Neutrophil (primary cell): ENCODE measurements around the gene IQCC.

Experiments used
- H3K27ac ChIP-seq: fragments of 200-600 bp; sonication (generic); 2 replicates; pipeline ENCODE4 v1.5.1; 2016; ENCODE audit warnings: mild to moderate bottlenecking, moderate library complexity
- H3K27me3 ChIP-seq: fragments of 200-600 bp; sonication (generic); 2 replicates; pipeline ENCODE4 v1.6.0; 2016; ENCODE audit warnings: mild to moderate bottlenecking
- H3K36me3 ChIP-seq: fragments of 200-600 bp; sonication (generic); 2 replicates; pipeline ENCODE4 v1.5.1; 2017
- H3K4me1 ChIP-seq, 2 experiments: fragments of 200-600 bp in 1 of 2; sonication (generic) in 1 of 2; 1 replicate in 1 of 2; 2 replicates in 1 of 2; pipeline versions ENCODE4 v1.5.1 to v1.6.1; 2013 to 2016; ENCODE audit warnings: low read depth in 1 of 2, low read length in 1 of 2, mild to moderate bottlenecking in 1 of 2, moderate library complexity in 1 of 2; ENCODE audit not compliant: control insufficient read depth in 1 of 2, insufficient read depth in 1 of 2
- H3K4me3 ChIP-seq, 2 experiments: fragments of 200-600 bp in 1 of 2; sonication (generic) in 1 of 2; 1 replicate in 1 of 2; 2 replicates in 1 of 2; pipeline ENCODE4 v1.5.1; 2013 to 2016; ENCODE audit warnings: low read depth in 1 of 2, low read length in 1 of 2, mild to moderate bottlenecking in 1 of 2, moderate library complexity in 1 of 2
- H3K9me3 ChIP-seq: fragments of 200-600 bp; sonication (generic); 2 replicates; pipeline ENCODE4 v1.5.1; 2016
- TF ChIP-seq, protein P1 (sequence below): fragments of 200-600 bp; sonication (generic); IDR thresholded peaks from 2 replicates; pipeline ENCODE4 v1.5.1; 2016; ENCODE audit warnings: antibody characterized with exemption

The IQCC gene

DNA sequence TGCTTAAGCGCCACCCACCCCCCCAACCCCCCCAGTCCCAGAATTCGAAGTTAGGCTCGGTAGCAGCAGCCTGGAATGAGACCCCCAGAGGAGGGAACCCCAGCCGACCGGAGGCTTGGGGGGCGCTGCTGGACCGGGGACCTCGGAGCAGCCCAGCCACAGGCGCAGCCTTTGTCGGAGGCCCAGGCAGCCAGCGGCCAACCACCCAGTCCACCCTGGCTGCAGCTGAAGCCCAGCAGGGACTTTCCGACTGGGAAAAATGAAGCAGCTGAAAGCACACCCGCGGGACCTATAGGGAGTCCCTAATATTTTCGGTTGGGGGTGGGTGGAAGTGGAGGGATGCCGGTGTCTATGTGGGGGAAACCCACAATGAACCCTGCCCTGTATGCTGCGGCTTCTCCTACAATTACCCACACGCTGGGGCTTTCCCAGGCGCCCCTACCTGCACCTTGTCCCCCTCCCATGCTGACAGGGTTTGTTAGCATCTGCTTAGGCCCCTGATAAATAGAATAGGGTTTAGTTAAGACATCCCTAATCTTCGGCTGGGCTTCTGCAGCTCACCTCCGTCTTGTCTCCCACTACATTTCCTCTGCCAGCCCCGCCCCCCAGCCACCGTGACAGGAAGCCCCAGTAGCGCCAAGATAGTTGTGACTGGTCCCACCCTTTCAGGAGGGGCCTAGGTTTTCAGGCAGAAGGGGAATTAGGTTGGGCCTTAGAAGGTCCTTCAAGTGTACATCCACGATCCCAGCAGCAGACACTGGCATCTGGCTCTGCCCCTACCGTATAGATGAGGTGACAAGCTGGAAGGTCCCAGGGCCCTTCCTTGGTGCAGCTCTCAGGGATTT lies 4.2 kb upstream of the IQCC start:
- TF ChIP-seq, protein P1, sequence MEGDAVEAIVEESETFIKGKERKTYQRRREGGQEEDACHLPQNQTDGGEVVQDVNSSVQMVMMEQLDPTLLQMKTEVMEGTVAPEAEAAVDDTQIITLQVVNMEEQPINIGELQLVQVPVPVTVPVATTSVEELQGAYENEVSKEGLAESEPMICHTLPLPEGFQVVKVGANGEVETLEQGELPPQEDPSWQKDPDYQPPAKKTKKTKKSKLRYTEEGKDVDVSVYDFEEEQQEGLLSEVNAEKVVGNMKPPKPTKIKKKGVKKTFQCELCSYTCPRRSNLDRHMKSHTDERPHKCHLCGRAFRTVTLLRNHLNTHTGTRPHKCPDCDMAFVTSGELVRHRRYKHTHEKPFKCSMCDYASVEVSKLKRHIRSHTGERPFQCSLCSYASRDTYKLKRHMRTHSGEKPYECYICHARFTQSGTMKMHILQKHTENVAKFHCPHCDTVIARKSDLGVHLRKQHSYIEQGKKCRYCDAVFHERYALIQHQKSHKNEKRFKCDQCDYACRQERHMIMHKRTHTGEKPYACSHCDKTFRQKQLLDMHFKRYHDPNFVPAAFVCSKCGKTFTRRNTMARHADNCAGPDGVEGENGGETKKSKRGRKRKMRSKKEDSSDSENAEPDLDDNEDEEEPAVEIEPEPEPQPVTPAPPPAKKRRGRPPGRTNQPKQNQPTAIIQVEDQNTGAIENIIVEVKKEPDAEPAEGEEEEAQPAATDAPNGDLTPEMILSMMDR: no peak
- peaks cover 37% of the 10 kb centered on the region in 2 experiments for H3K4me1 ChIP-seq
- H3K9me3 ChIP-seq: no peaks in the 10 kb centered on the region
- H3K27ac ChIP-seq: peak overlapping the region; percentile 48
- peaks cover 13% of the 10 kb centered on the region for H3K27me3 ChIP-seq
- peaks cover 27% of the 10 kb centered on the region for H3K36me3 ChIP-seq
- peak overlapping the region; percentile 68 to 85 for H3K4me3 ChIP-seq

DNA sequence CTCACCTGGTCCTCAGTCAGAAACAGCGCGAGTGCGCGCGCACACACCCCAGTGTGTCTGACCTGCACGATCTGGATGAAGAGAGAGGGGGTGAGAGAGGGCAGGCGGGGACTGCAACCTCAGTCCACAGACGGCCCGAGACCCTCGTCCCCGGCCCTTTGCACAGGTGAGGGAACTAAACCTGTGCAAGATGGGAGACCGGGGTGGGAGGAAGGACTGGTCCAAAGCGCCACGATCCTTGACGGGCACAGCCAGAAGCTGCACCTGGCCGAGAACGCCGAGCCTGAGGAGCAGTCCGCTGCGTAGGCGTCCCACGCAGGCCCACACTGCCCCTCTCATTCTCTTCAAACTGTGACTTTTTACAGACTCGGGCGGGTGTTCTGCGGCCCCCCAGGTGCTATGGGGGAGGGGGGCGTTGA lies 519 bp upstream of the IQCC start:
- no peaks in the 10 kb centered on the region for H3K9me3 ChIP-seq
- peaks cover 13% of the 10 kb centered on the region for H3K27me3 ChIP-seq
- peak overlapping the region; percentile 19 for H3K27ac ChIP-seq
- peaks cover 36% of the 10 kb centered on the region in 2 experiments for H3K4me1 ChIP-seq
- TF ChIP-seq, protein P1: no peak
- peak overlapping the region; percentile 66 to 71 for H3K4me3 ChIP-seq
- H3K36me3 ChIP-seq: no peaks in the 10 kb centered on the region

DNA sequence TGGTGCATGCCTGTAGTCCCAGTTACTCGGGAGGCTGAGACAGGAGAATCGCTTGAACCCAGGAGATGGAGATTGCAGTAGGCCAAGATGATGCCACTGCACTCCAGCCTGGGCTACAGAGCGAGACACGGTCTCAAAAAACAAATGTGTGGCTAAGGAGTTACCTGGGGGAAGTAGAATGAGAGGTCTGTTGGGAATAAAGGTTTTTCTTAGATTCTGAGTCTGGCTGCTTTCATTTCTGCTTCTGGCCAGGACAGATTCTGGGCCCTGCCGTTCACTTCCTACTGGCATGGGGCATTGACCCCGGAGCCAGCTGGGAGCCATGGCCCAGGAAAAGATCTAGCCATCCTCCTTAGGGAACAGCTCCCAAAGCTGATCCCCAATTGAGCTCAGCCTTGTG lies 3.0 kb downstream of the IQCC start:
- H3K4me3 ChIP-seq: no peak overlapping the region
- peaks cover 15 to 16% of the 10 kb centered on the region in 2 experiments for H3K4me1 ChIP-seq
- TF ChIP-seq, protein P1: no peak
- H3K36me3 ChIP-seq: peaks cover 11% of the 10 kb centered on the region
- H3K27me3 ChIP-seq: no peaks in the 10 kb centered on the region
- H3K9me3 ChIP-seq: no peaks in the 10 kb centered on the region
- H3K27ac ChIP-seq: no peak overlapping the region

DNA sequence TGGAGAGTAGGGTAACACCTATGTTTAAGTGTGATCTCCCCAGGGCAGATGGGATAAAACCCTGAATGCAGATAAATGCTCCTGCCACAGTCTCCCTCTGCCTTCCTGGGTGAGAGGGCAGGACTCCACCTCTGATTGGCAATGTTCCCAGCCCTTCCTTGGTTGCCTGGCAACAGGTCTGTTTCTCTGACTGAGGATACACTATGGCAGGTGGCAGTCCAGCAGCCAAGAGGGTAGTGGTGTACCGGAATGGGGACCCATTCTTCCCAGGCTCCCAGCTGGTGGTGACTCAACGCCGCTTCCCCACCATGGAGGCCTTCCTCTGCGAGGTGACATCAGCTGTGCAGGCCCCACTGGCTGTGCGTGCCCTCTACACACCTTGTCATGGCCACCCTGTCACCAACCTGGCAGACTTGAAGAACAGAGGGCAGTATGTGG lies 3.4 kb downstream of the IQCC start, which contains the start of gene DCDC2B:
DCDC2B (plus strand) TSS at position 199 of the 438 bp plus-strand sequence; CDS start at position 204, 5 bp downstream.
- H3K27me3 ChIP-seq: no peaks in the 10 kb centered on the region
- H3K27ac ChIP-seq: no peak within 1 kb of the TSS
- no peak within 1 kb of the TSS for H3K4me3 ChIP-seq
- TF ChIP-seq, protein P1: no peak
- H3K4me1 ChIP-seq: peaks cover 15 to 16% of the 10 kb centered on the region in 2 experiments
- H3K36me3 ChIP-seq: peaks cover 15% of the 10 kb centered on the region
- H3K9me3 ChIP-seq: no peaks in the 10 kb centered on the region

DNA sequence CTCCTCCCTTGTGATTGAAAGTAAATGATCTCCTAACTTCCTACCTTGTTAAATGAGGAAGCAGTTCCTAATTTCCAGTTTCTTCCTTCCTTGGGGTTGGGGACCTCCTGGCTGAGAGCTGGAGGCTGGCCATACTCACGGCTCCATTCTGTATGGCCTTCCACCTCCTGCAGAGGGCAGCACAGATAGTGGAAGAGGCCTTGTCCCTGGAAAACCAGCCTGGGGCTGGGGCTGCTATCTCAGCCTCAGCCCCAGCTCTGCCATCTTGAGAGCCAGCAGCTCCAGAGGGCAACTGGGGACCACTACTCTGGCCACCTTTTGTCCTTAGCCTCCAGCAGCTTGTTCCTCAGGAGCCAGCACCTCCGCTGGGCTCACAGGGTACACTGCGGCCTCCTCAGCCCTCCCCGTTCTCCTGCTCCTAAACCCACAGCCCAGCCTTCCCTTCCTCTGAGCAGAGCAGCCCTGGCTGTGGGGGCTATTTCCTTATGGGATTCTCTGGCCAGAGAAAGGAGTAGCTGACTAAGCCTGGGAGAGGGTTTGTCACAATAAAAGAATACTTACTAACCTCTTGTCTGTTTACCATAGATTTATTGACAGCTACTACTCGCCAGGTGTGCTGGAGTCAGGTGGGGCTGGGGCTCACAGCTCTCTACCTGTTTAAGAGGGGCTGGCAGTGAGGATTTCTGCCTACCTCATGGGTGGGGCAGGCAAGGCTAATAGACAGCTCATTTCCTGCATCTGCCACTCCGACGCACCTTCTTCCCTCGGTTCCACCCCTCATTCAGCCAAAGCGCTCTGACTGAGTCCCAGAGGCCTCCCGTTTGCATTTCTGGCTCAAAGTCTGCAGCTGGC lies 10.4 kb downstream of the IQCC start:
- Histone ChIP-seq H3K27ac (peak overlapping the region; percentile 5), H3K4me3 (no peak overlapping the region), H3K4me1 (peaks cover 3 to 4% of the 10 kb centered on the region in 2 experiments), H3K36me3 (peaks cover 75% of the 10 kb centered on the region), H3K9me3 (no peaks in the 10 kb centered on the region), H3K27me3 (no peaks in the 10 kb centered on the region)
- TF ChIP-seq, protein P1: peak; percentile 33
